ENCODE data around the gene CGB7.
"Not testable (repeated sequence)": the region's sequence is repeated elsewhere in the genome, so short reads cannot be mapped to it uniquely, and the experiment has no call there.

The CGB7 gene

GRCh38 chr19:49043548-49043947 lies 14.0 kb downstream of the CGB7 start, which contains the start of gene CGB5:
Gene CGB5 (plus strand): TSS chr19:49043848. CDS start chr19:49044210, 362 bp downstream.
- H3K4me1 ChIP-seq (ENCODE audit: insufficient read depth, low read length); H3K4me3 ChIP-seq (ENCODE audit: low read length); H3K9me3 ChIP-seq (ENCODE audit: low read length); H2AFZ ChIP-seq (ENCODE audit: low read depth, low read length); H3K27me3 ChIP-seq (ENCODE audit: insufficient read depth, low read length); H3K36me3 ChIP-seq (ENCODE audit: insufficient read depth, low read length): not testable (repeated sequence)

- not testable (repeated sequence) for H3K36me3 ChIP-seq (ENCODE audit: insufficient read depth, low read length); H3K4me1 ChIP-seq (ENCODE audit: insufficient read depth, low read length); H3K4me3 ChIP-seq (ENCODE audit: low read length); H2AFZ ChIP-seq (ENCODE audit: low read depth, low read length); H3K9me3 ChIP-seq (ENCODE audit: low read length); H3K27me3 ChIP-seq (ENCODE audit: insufficient read depth, low read length)
These were observed 14.9 kb downstream of the CGB7 start for GRCh38 chr19:49042666-49043065.

GRCh38 chr19:49042177-49042576 lies 15.4 kb downstream of the CGB7 start:
- H3K4me1 ChIP-seq (ENCODE audit: insufficient read depth, low read length): no peaks in the 10 kb centered on the region
- no peak overlapping the region for H2AFZ ChIP-seq (ENCODE audit: low read depth, low read length)

GRCh38 chr19:49039736-49040135 lies 17.8 kb downstream of the CGB7 start:
- not testable (repeated sequence) for H3K9me3 ChIP-seq (ENCODE audit: low read length); H3K4me3 ChIP-seq (ENCODE audit: low read length); H3K27me3 ChIP-seq (ENCODE audit: insufficient read depth, low read length); H3K4me1 ChIP-seq (ENCODE audit: insufficient read depth, low read length); H3K36me3 ChIP-seq (ENCODE audit: insufficient read depth, low read length); H2AFZ ChIP-seq (ENCODE audit: low read depth, low read length)

More at GRCh38 chr19:49042177-49042576, 15.4 kb downstream of the CGB7 start:
- Histone ChIP-seq H3K36me3 (ENCODE audit: insufficient read depth, low read length) (no peaks in the 10 kb centered on the region), H3K4me3 (ENCODE audit: low read length) (no peak overlapping the region), H3K27me3 (ENCODE audit: insufficient read depth, low read length) (no peaks in the 10 kb centered on the region), H3K9me3 (ENCODE audit: low read length) (no peaks in the 10 kb centered on the region)

GRCh38 chr19:49038557-49039276 lies 18.8 kb downstream of the CGB7 start:
- not testable (repeated sequence) for H3K36me3 ChIP-seq (ENCODE audit: insufficient read depth, low read length); H2AFZ ChIP-seq (ENCODE audit: low read depth, low read length); H3K4me1 ChIP-seq (ENCODE audit: insufficient read depth, low read length); H3K9me3 ChIP-seq (ENCODE audit: low read length); H3K27me3 ChIP-seq (ENCODE audit: insufficient read depth, low read length); H3K4me3 ChIP-seq (ENCODE audit: low read length)

- not testable (repeated sequence) for H3K36me3 ChIP-seq (ENCODE audit: insufficient read depth, low read length); H2AFZ ChIP-seq (ENCODE audit: low read depth, low read length); H3K4me1 ChIP-seq (ENCODE audit: insufficient read depth, low read length); H3K9me3 ChIP-seq (ENCODE audit: low read length); H3K4me3 ChIP-seq (ENCODE audit: low read length); H3K27me3 ChIP-seq (ENCODE audit: insufficient read depth, low read length)
These were observed 19.4 kb downstream of the CGB7 start for GRCh38 chr19:49038111-49038510.

- not testable (repeated sequence) for H3K9me3 ChIP-seq (ENCODE audit: low read length); H3K4me1 ChIP-seq (ENCODE audit: insufficient read depth, low read length); H3K36me3 ChIP-seq (ENCODE audit: insufficient read depth, low read length); H2AFZ ChIP-seq (ENCODE audit: low read depth, low read length); H3K27me3 ChIP-seq (ENCODE audit: insufficient read depth, low read length); H3K4me3 ChIP-seq (ENCODE audit: low read length)
These were observed 20.7 kb downstream of the CGB7 start, which contains the start of gene CGB1 for GRCh38 chr19:49036815-49037214. Gene CGB1 (minus strand): TSS chr19:49036895. CDS start chr19:49036711, 184 bp downstream.

GRCh38 chr19:49031642-49032301 lies 25.8 kb downstream of the CGB7 start, which contains the start of gene CGB2:
Gene CGB2 (plus strand): TSS chr19:49031890. CDS start chr19:49032096, 206 bp downstream.
- H3K27me3 ChIP-seq (ENCODE audit: insufficient read depth, low read length); H3K4me3 ChIP-seq (ENCODE audit: low read length); H3K36me3 ChIP-seq (ENCODE audit: insufficient read depth, low read length); H3K4me1 ChIP-seq (ENCODE audit: insufficient read depth, low read length); H3K9me3 ChIP-seq (ENCODE audit: low read length); H2AFZ ChIP-seq (ENCODE audit: low read depth, low read length): not testable (repeated sequence)

GRCh38 chr19:49030323-49030722 lies 27.2 kb downstream of the CGB7 start:
- H2AFZ ChIP-seq (ENCODE audit: low read depth, low read length); H3K4me1 ChIP-seq (ENCODE audit: insufficient read depth, low read length); H3K36me3 ChIP-seq (ENCODE audit: insufficient read depth, low read length); H3K9me3 ChIP-seq (ENCODE audit: low read length); H3K27me3 ChIP-seq (ENCODE audit: insufficient read depth, low read length); H3K4me3 ChIP-seq (ENCODE audit: low read length): not testable (repeated sequence)

- H3K4me3 ChIP-seq (ENCODE audit: low read length); H3K9me3 ChIP-seq (ENCODE audit: low read length); H3K27me3 ChIP-seq (ENCODE audit: insufficient read depth, low read length); H3K4me1 ChIP-seq (ENCODE audit: insufficient read depth, low read length); H3K36me3 ChIP-seq (ENCODE audit: insufficient read depth, low read length); H2AFZ ChIP-seq (ENCODE audit: low read depth, low read length): not testable (repeated sequence)
These were observed 27.8 kb downstream of the CGB7 start for GRCh38 chr19:49029749-49030148.

GRCh38 chr19:49028686-49029085 lies 28.9 kb downstream of the CGB7 start:
- not testable (repeated sequence) for H3K9me3 ChIP-seq (ENCODE audit: low read length); H2AFZ ChIP-seq (ENCODE audit: low read depth, low read length); H3K27me3 ChIP-seq (ENCODE audit: insufficient read depth, low read length); H3K4me1 ChIP-seq (ENCODE audit: insufficient read depth, low read length); H3K4me3 ChIP-seq (ENCODE audit: low read length); H3K36me3 ChIP-seq (ENCODE audit: insufficient read depth, low read length)

- not testable (repeated sequence) for H3K36me3 ChIP-seq (ENCODE audit: insufficient read depth, low read length); H3K27me3 ChIP-seq (ENCODE audit: insufficient read depth, low read length); H3K9me3 ChIP-seq (ENCODE audit: low read length); H2AFZ ChIP-seq (ENCODE audit: low read depth, low read length); H3K4me1 ChIP-seq (ENCODE audit: insufficient read depth, low read length); H3K4me3 ChIP-seq (ENCODE audit: low read length)
These were observed 31.9 kb downstream of the CGB7 start for GRCh38 chr19:49025599-49025998.

- not testable (repeated sequence) for H3K4me3 ChIP-seq (ENCODE audit: low read length)
These were observed 32.5 kb downstream of the CGB7 start for GRCh38 chr19:49025088-49025487.

GRCh38 chr19:49024233-49024632 lies 33.3 kb downstream of the CGB7 start, which contains the start of gene CGB3:
Gene CGB3 (minus strand): TSS chr19:49024333. CDS start chr19:49023971, 362 bp downstream.
- H3K9me3 ChIP-seq (ENCODE audit: low read length); H3K36me3 ChIP-seq (ENCODE audit: insufficient read depth, low read length); H3K4me1 ChIP-seq (ENCODE audit: insufficient read depth, low read length); H3K27me3 ChIP-seq (ENCODE audit: insufficient read depth, low read length); H3K4me3 ChIP-seq (ENCODE audit: low read length); H2AFZ ChIP-seq (ENCODE audit: low read depth, low read length): not testable (repeated sequence)

More at GRCh38 chr19:49025088-49025487, 32.5 kb downstream of the CGB7 start:
- not testable (repeated sequence) for H2AFZ ChIP-seq (ENCODE audit: low read depth, low read length); H3K27me3 ChIP-seq (ENCODE audit: insufficient read depth, low read length); H3K9me3 ChIP-seq (ENCODE audit: low read length); H3K36me3 ChIP-seq (ENCODE audit: insufficient read depth, low read length); H3K4me1 ChIP-seq (ENCODE audit: insufficient read depth, low read length)
